ENCODE results near the gene PEX6.

The PEX6 gene

GRCh38 chr6:42940493-42941045 lies 38.4 kb downstream of the PEX6 start:
- no CpG with 5 or more reads among the region's 6 CpGs for WGBS (ENCODE audit: extremely low coverage, insufficient coverage, low lambda C conversion rate)
- peaks cover 4% of the 10 kb centered on the region for H3K36me3 ChIP-seq (ENCODE audit: control insufficient read depth, insufficient read depth, low read length)

DNA sequence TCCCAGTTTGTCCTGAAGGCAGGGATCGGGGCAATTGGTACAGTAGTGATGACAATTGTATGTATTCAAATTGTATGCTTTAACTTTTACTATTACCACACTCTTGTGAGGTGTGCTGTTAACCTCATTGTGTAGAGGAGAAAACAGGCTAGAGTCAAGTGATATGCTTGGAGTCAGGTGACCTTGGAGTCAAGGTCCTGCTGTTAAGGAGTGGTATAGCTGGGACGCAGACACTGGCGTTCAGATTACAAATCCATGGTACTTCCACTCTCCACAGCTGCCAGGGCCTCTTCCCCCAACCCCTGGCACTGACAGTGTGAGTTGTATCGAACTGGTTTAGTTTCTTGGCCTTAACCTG lies 39.2 kb downstream of the PEX6 start:
- H3K4me3 ChIP-seq (ENCODE audit: low read length), result no peak overlapping the region
- DNase-seq, result no peak
- no peak overlapping the region for H3K27ac ChIP-seq (ENCODE audit: low read depth, low read length)
- no peak overlapping the region for H4K8ac ChIP-seq (ENCODE audit: low read depth, low read length)
- H3K9ac ChIP-seq (ENCODE audit: low read length), result no peak overlapping the region
- H3K36me3 ChIP-seq (ENCODE audit: control insufficient read depth, insufficient read depth, low read length), result peaks cover 4% of the 10 kb centered on the region
- no peak overlapping the region for H2AK5ac ChIP-seq (ENCODE audit: low read length)
- no peaks in the 10 kb centered on the region for H3K79me2 ChIP-seq (ENCODE audit: control insufficient read depth, insufficient read depth, low read length)
- no peaks in the 10 kb centered on the region for H3K4me1 ChIP-seq (ENCODE audit: control insufficient read depth, low read depth, low read length)
- no peak overlapping the region for H2BK15ac ChIP-seq (replicated peaks; ENCODE audit: low read depth)
- no peak overlapping the region for H2BK5ac ChIP-seq (ENCODE audit: low read length)
- H2BK120ac ChIP-seq (ENCODE audit: low read depth, low read length), result no peak overlapping the region
- H3K56ac ChIP-seq (ENCODE audit: low read length), result no peak overlapping the region
- no peak overlapping the region for H3K4me2 ChIP-seq (ENCODE audit: low read length)
- H3K27me3 ChIP-seq (ENCODE audit: insufficient read depth, low read length, poor library complexity), result no peaks in the 10 kb centered on the region
- no peak overlapping the region for H3K23ac ChIP-seq (ENCODE audit: low read length)
- H3K79me1 ChIP-seq (ENCODE audit: low read length), result peaks cover 1% of the 10 kb centered on the region
- no peak overlapping the region for H3K4ac ChIP-seq (ENCODE audit: low read depth, low read length)
- H4K5ac ChIP-seq (ENCODE audit: low read length), result no peak overlapping the region
- WGBS (ENCODE audit: extremely low coverage, insufficient coverage, low lambda C conversion rate), result no CpG with 5 or more reads among the region's 4 CpGs
- no peak overlapping the region for H3K18ac ChIP-seq (ENCODE audit: low read length)

More at GRCh38 chr6:42940493-42941045, 38.4 kb downstream of the PEX6 start:
- no peak overlapping the region for H3K27ac ChIP-seq (ENCODE audit: low read depth, low read length)
- H3K9ac ChIP-seq (ENCODE audit: low read length), result no peak overlapping the region
- no peak overlapping the region for H2BK120ac ChIP-seq (ENCODE audit: low read depth, low read length)
- no peak overlapping the region for H3K4me2 ChIP-seq (ENCODE audit: low read length)
- no peak overlapping the region for H3K4me3 ChIP-seq (ENCODE audit: low read length)
- H4K8ac ChIP-seq (ENCODE audit: low read depth, low read length), result no peak overlapping the region
- H2AK5ac ChIP-seq (ENCODE audit: low read length), result no peak overlapping the region
- no peaks in the 10 kb centered on the region for H3K79me2 ChIP-seq (ENCODE audit: control insufficient read depth, insufficient read depth, low read length)
- no peak overlapping the region for H3K4ac ChIP-seq (ENCODE audit: low read depth, low read length)
- H2BK5ac ChIP-seq (ENCODE audit: low read length), result no peak overlapping the region
- peaks cover 1% of the 10 kb centered on the region for H3K79me1 ChIP-seq (ENCODE audit: low read length)
- no peak overlapping the region for H4K5ac ChIP-seq (ENCODE audit: low read length)
- H3K18ac ChIP-seq (ENCODE audit: low read length), result no peak overlapping the region
- no peaks in the 10 kb centered on the region for H3K27me3 ChIP-seq (ENCODE audit: insufficient read depth, low read length, poor library complexity)
- H3K4me1 ChIP-seq (ENCODE audit: control insufficient read depth, low read depth, low read length), result no peaks in the 10 kb centered on the region
- no peak overlapping the region for H3K56ac ChIP-seq (ENCODE audit: low read length)
- DNase-seq, result no peak
- no peak overlapping the region for H2BK15ac ChIP-seq (replicated peaks; ENCODE audit: low read depth)
- H3K23ac ChIP-seq (ENCODE audit: low read length), result no peak overlapping the region

DNA sequence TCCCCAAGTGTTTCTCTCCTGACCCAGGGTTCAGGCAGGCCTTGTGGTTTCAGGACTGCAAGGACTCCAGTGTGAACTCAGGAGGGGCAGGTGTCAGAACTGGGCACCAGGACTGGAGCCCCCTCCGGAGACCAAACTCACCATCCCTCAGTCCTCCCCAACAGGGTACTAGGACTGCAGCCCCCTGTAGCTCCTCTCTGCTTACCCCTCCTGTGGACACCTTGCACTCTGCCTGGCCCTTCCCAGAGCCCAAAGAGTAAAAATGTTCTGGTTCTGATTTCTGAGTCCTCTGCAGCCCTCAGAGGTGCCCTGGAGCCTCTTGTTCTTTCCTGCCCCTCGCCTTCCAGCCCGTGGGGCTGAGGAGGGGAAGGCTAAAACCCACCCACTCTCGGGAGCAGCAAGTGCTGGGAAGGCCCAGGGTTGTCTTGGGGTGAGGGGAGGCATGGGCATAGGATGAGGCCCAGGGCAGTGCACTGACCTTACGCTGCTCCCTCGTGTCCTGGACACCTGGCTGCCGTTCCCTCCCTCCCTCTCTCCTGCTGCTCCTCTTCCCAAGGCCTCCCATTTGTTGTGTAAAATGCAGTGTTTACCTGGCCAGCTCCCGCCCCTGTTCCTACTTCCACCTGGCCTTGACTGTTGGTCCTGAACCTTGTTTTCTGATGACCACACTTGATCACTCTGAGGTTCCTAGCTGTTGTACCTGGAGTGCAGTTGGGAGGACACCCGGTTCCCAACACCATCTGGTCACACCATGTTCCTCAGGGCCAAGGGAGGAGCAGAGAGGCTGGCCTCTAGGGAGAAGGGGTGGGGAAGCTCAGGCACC lies 39.8 kb downstream of the PEX6 start:
- no peak overlapping the region for H3K9ac ChIP-seq (ENCODE audit: low read length)
- H3K4me3 ChIP-seq (ENCODE audit: low read length), result no peak overlapping the region
- DNase-seq, result no peak
- no peak overlapping the region for H3K18ac ChIP-seq (ENCODE audit: low read length)
- H3K4me2 ChIP-seq (ENCODE audit: low read length), result no peak overlapping the region
- no CpG with 5 or more reads among the region's 9 CpGs for WGBS (ENCODE audit: extremely low coverage, insufficient coverage, low lambda C conversion rate)
- H3K4me1 ChIP-seq (ENCODE audit: control insufficient read depth, low read depth, low read length), result no peaks in the 10 kb centered on the region
- no peak overlapping the region for H3K27ac ChIP-seq (ENCODE audit: low read depth, low read length)
- H2BK5ac ChIP-seq (ENCODE audit: low read length), result no peak overlapping the region
- H3K79me1 ChIP-seq (ENCODE audit: low read length), result peaks cover 4% of the 10 kb centered on the region
- H4K5ac ChIP-seq (ENCODE audit: low read length), result no peak overlapping the region
- H3K36me3 ChIP-seq (ENCODE audit: control insufficient read depth, insufficient read depth, low read length), result peaks cover 6% of the 10 kb centered on the region
- no peak overlapping the region for H4K8ac ChIP-seq (ENCODE audit: low read depth, low read length)
- H3K4ac ChIP-seq (ENCODE audit: low read depth, low read length), result no peak overlapping the region
- H2AK5ac ChIP-seq (ENCODE audit: low read length), result no peak overlapping the region
- no peak overlapping the region for H2BK15ac ChIP-seq (replicated peaks; ENCODE audit: low read depth)
- H3K56ac ChIP-seq (ENCODE audit: low read length), result no peak overlapping the region
- H3K27me3 ChIP-seq (ENCODE audit: insufficient read depth, low read length, poor library complexity), result no peaks in the 10 kb centered on the region
- no peak overlapping the region for H2BK120ac ChIP-seq (ENCODE audit: low read depth, low read length)
- H3K23ac ChIP-seq (ENCODE audit: low read length), result no peak overlapping the region
- peaks cover 3% of the 10 kb centered on the region for H3K79me2 ChIP-seq (ENCODE audit: control insufficient read depth, insufficient read depth, low read length)

DNA sequence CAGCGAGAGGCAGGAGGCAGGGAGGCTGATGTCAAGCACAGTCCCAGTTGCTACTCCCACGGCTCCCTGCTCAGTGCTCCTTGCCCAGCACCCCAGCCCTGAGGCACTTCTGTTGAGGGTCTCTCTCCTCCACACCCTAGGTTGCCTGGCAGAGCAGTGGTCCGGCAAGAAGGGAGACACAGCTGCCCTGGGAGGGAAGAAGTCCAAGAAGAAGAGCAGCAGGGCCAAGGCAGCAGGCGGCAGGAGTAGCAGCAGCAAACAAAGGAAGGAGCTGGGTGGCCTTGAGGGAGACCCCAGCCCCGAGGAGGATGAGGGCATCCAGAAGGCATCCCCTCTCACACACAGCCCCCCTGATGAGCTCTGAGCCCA lies 40.6 kb downstream of the PEX6 start:
- Histone ChIP-seq H3K4me2 (ENCODE audit: low read length) (no peak overlapping the region), H2BK15ac (replicated peaks; ENCODE audit: low read depth) (no peak overlapping the region), H2BK120ac (ENCODE audit: low read depth, low read length) (no peak overlapping the region), H3K79me1 (ENCODE audit: low read length) (peaks cover 7% of the 10 kb centered on the region), H4K5ac (ENCODE audit: low read length) (no peak overlapping the region), H3K56ac (ENCODE audit: low read length) (no peak overlapping the region), H3K36me3 (ENCODE audit: control insufficient read depth, insufficient read depth, low read length) (peaks cover 6% of the 10 kb centered on the region), H4K8ac (ENCODE audit: low read depth, low read length) (no peak overlapping the region), H3K18ac (ENCODE audit: low read length) (no peak overlapping the region), H3K4ac (ENCODE audit: low read depth, low read length) (no peak overlapping the region), H3K4me1 (ENCODE audit: control insufficient read depth, low read depth, low read length) (no peaks in the 10 kb centered on the region), H3K27me3 (ENCODE audit: insufficient read depth, low read length, poor library complexity) (no peaks in the 10 kb centered on the region), H2AK5ac (ENCODE audit: low read length) (no peak overlapping the region), H3K9ac (ENCODE audit: low read length) (no peak overlapping the region), H3K27ac (ENCODE audit: low read depth, low read length) (no peak overlapping the region), H3K79me2 (ENCODE audit: control insufficient read depth, insufficient read depth, low read length) (peaks cover 4% of the 10 kb centered on the region), H2BK5ac (ENCODE audit: low read length) (no peak overlapping the region), H3K23ac (ENCODE audit: low read length) (no peak overlapping the region), H3K4me3 (ENCODE audit: low read length) (no peak overlapping the region)
- WGBS (ENCODE audit: extremely low coverage, insufficient coverage, low lambda C conversion rate), result no CpG with 5 or more reads among the region's 5 CpGs
- no peak for DNase-seq

GRCh38 chr6:42937548-42938427 lies 41.2 kb downstream of the PEX6 start:
- no peak for DNase-seq
- Histone ChIP-seq H3K27me3 (ENCODE audit: insufficient read depth, low read length, poor library complexity) (no peaks in the 10 kb centered on the region), H3K18ac (ENCODE audit: low read length) (no peak overlapping the region), H3K23ac (ENCODE audit: low read length) (no peak overlapping the region), H3K4me3 (ENCODE audit: low read length) (no peak overlapping the region), H2BK120ac (ENCODE audit: low read depth, low read length) (no peak overlapping the region), H3K9ac (ENCODE audit: low read length) (no peak overlapping the region), H3K4me1 (ENCODE audit: control insufficient read depth, low read depth, low read length) (no peaks in the 10 kb centered on the region), H2BK15ac (replicated peaks; ENCODE audit: low read depth) (no peak overlapping the region), H3K27ac (ENCODE audit: low read depth, low read length) (no peak overlapping the region), H3K56ac (ENCODE audit: low read length) (no peak overlapping the region), H3K36me3 (ENCODE audit: control insufficient read depth, insufficient read depth, low read length) (peaks cover 6% of the 10 kb centered on the region), H2AK5ac (ENCODE audit: low read length) (no peak overlapping the region), H2BK5ac (ENCODE audit: low read length) (no peak overlapping the region), H3K79me1 (ENCODE audit: low read length) (peaks cover 9% of the 10 kb centered on the region), H3K4me2 (ENCODE audit: low read length) (no peak overlapping the region), H4K5ac (ENCODE audit: low read length) (no peak overlapping the region), H3K4ac (ENCODE audit: low read depth, low read length) (no peak overlapping the region), H4K8ac (ENCODE audit: low read depth, low read length) (no peak overlapping the region), H3K79me2 (ENCODE audit: control insufficient read depth, insufficient read depth, low read length) (peaks cover 9% of the 10 kb centered on the region)
- no CpG with 5 or more reads among the region's 13 CpGs for WGBS (ENCODE audit: extremely low coverage, insufficient coverage, low lambda C conversion rate)
